Glomerular visceral epithelial cell (primary cell): ENCODE measurements around the gene CCSER1.

Experiments used
- DNase-seq: peaks from one replicate; pipeline ENCODE4 v3.0.0-alpha.2; 2016; ENCODE audit errors: extremely low spot score

CCSER1 gene

DNA sequence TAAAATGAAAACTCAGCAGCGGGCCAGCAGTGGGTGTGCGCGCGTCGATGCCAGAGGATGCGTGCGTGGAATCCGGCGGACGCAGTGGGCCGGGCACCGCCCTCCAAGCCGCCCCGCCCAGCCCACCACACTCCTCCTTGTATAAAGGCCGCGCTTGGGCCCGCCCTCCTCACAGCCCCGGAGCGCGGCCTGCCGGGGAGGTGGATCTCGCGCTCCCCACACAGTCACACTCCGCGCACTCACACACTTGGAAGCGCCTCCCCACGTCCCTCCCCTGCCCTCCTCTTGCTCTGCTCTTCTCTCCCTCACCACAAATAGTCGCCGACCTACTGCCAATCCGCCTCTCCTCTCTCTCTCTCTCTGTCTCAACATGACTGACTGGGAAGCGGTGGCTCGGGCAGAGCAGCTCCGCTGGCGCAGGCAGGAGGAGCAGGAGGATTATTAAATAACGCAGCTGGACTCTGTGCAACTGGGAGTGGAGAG is at the start of gene CCSER1:
TSS of gene CCSER1 (plus strand) at position 172 of the 483 bp plus-strand sequence.
- peak; percentile 88 for DNase-seq

DNA sequence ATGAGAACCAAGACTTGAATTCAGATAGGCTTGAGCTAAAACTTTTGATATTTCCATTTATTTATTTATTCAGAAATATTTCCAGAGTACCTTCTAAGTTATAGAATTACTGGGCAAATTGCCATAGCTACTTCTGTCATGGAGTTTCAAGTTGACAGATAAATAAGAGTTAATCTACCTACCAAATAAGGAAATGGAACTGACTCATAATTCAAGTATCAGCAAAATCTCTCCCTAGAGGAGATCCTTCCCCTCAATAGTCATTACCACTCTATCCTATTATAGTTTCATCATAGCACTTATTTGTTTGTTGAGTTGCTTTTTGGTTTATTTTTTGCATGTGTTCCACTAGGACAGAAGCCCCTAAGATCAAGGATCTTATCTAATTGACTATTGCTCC is 48.8 kb upstream of the CCSER1 start:
- no peak for DNase-seq

DNA sequence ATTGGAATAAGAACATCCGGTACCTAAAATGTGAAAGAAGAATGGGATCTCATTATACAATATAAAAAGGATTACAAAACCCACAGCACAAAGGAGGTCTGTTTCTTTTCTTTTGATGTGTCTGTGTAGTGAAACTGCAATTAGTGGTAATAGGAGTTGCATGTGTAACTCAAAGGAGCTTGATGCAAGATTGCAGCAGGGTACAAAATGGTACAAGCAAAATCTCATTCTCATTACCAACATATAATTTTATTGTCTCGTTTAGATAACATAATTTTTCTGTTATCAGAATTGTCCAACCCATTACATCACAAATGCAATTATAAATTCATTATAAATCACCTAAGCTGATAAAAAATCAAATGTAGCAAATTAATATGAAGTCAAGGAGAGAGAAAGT is 47.1 kb upstream of the CCSER1 start:
- DNase-seq = no peak

DNA sequence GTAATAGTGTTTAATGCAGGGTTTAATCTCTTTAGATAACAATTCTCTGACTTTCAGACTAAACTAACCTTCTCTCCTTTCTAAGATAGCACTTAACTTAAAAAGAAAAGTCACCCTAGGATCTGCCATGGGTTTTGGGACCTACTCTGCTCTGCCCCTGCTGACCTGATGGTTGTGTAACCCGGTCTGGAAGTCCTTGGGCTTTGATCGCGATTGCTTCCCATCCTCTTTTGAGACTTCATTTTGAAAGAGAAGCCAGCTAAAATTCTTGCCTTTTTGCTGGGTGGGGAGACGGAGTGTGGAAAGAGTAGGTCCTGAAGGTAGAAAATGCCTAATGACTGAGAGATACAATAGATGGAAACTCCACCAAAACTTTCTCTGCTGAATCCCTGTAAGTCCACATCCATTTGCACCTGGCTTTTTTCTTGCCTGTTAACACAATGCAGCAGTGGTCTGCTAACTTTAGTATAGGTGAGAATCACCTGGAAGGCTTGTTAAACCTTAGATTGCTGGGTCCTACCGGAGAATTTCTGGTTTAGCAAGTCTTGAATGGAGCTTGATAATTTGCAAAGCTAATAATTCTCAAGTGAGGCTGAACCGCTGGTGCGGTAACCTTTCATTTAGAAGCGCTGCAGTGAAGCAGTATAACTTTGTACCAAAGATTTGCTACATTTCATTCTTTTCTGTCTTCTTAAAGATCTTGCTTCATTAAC is 45.6 kb upstream of the CCSER1 start:
- no peak for DNase-seq

DNA sequence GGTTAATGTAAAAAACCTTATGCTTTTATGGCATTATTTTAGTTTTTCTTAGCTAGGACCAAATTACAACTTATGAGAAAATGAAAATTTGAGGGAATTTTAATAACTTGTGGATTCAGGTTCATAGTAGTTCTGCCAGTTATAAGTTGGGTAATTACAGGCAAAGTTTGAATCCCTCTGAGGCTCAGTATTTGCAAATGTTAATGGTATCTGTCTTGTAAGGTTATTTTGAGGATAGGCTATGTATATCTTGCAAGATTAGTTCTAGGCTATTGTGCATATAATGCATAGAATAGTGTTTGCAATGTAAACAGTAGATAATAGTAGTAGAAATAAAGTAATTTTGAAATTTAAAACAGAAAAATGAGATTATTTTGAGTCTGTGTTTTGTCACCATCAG is 44.7 kb upstream of the CCSER1 start:
- DNase-seq = no peak

DNA sequence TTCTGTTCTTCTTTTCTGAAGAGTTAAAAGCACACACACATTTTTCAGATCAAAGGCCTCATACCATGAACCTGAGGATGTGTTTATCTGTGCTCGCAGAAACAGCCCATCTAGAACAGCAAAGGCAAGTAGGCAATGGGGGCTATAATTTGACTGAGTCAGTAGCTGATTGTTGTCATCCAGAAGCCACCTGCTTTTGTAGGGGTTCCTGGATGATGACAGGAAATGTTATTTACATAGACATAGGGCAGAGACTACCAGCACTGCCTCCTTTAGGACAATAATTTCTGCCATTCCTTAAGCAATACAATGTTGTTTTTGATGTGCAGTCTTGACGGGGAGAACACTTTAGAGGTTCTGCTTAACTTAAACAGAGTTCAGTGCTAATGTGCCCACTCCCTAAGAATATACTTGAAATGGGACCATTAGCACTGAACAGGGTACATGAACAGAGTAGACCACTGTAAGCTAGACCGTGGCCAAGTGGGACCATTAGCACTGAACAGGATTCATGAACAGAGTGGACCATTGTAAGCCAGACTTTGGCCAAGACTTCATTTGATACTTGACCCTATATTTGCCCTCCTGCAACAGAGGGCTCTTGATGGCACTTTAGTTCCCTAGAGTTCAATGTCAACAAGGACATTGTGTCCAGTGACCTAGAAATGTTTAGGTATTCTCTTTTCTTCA is 42.8 kb upstream of the CCSER1 start:
- no peak for DNase-seq

DNA sequence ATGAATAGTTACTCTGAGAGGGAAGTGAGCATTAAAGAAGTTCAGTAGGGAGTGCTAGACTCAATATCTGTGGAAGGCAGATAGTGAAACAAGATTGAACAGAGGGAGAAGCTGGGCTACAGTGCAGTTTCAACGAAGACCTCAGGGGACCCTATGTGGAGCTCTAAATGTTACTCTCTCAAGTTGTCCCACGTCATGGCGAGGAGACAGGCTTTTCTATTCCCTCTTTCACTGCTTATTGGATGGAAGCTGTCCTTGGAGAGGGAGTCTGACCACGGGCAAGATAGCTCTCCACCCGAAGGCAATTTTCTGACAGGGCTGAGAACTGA is 42.3 kb upstream of the CCSER1 start:
- no peak for DNase-seq

DNA sequence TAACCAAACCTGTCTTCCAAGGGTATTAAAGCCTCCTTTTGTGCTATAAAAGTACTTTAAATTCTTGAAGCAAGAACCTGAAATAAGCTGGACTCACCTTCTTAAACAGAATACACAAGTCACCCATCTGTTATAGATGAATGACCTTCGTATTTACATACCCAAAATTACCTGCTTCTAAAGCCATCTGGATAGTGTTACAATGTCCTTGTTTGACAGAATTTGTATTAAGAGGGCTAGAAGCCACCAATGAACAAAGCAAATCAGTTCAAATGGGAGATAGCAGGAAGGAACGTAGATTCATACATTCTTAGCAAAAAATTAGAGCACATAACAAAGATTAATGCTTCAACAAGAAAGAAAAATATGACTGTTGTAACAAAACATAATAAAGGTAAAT is 33.7 kb upstream of the CCSER1 start:
- DNase-seq = no peak

DNA sequence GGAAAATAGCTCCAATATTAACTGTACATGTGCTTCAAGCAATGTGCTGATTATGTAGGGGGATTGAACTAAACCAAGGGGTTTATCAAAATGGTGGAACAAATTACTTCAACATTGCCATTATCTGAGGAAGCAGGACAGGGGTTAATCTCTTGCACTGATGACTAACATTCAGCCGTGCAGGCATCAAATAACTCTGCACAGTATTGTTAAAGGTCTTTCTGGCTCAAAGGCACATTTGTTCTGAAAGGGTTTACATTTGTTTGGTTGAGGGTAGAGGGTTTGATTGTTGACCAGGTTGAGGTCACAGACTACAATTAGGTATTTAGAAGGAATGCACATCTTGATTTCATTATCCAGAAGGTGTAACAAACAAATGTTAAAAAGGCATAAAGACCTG is 32.2 kb upstream of the CCSER1 start:
- no peak for DNase-seq

DNA sequence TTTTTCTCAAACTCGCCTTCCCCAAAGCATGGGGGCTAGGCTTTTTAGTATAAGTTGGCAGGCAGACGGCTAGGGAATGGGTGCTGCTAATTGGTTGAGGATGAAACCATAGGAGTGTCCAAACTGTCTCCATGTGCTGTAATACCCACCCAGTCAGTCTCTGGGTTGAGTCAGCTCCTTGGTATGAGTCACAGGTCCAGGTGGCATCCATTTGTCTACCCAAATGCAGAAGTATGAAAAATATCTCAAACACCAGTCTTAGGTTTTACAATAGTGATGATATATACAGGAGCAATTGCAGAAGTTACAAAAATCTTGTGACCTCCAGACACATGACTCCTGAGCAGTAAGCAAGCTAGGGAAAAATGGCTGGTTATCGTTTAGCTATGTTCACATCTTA is 27.4 kb upstream of the CCSER1 start:
- DNase-seq = peak; percentile 39

DNA sequence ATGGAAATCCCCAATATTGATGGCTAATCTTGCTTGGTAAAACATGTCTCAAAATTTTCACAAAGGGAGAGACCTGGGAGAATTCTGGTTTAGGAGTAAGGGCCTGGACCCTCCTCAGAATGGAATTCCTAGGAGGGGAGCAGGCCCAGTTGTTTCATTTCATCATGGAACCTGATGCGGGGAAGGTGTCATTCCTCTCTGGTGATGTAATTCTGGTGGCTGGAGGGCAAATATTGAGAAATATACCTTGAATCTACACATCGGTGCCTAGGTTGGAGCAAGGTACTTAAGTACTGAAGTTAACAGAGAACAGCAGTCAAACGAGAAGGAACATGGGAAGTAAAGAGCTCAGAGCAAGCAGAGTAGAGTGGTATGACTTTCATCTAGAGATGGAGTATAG is 23.2 kb upstream of the CCSER1 start:
- no peak for DNase-seq

DNA sequence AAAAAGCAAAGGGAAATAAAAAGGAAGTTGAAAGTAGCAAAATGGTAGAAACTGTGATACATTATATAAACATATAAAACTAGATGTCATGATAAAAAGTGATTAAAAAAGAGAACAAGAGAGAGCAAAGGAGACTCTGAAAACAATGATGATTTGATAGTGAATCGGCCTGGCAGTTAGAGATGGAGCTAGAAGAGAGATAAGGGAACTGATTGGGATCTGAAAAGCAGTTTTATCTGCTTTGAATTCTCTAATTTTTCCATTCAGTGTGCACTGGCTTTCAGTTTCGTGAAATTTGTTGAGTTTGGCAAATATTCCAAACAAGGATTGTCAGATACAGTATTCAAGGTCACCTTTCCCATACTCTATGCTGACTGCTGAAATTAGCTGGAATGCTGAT is 21.9 kb upstream of the CCSER1 start:
- no peak for DNase-seq

DNA sequence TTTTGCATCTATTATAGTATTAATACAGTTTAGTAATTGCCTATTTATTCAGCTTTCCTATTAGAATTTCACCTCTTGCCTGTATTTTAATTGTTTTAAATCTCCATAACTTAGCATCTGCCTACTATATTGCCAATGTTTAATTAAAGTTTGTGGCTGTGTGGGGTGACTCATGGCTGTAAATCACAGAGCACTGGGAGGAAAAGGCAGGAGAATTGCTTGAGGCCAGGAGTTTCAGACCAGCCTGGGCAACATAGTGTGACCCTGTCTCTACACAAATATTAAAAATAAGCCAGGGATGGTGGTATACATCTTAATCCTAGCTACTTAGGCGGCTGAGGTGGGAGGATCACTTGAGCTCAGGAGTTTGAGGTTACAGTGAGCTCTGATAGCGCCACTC is 14.5 kb upstream of the CCSER1 start:
- no peak for DNase-seq

DNA sequence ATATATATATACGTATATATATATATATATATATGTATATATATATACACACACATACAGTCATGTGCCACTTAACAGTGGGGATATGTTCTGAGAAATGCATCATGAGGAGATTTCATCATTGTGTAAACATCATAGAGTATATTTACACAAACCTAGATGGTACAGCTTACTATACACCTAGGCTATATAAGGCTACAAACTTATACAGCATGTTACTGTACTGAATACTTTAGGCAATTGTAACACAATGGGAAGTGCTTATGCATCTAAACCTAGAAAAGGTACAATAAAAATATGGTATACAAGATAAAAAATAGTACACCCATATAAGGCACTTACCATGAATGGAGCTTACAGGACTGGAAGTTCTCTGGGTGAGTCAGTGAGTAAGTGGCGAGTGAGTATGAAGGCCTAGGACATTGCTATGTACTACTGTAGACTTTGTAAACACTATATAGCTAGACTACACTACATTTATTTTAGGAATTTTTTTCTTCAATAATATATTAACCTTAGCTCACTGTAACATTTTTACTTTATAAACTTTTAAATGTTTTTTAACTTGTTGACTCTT is 13.2 kb upstream of the CCSER1 start:
- DNase-seq = no peak

DNA sequence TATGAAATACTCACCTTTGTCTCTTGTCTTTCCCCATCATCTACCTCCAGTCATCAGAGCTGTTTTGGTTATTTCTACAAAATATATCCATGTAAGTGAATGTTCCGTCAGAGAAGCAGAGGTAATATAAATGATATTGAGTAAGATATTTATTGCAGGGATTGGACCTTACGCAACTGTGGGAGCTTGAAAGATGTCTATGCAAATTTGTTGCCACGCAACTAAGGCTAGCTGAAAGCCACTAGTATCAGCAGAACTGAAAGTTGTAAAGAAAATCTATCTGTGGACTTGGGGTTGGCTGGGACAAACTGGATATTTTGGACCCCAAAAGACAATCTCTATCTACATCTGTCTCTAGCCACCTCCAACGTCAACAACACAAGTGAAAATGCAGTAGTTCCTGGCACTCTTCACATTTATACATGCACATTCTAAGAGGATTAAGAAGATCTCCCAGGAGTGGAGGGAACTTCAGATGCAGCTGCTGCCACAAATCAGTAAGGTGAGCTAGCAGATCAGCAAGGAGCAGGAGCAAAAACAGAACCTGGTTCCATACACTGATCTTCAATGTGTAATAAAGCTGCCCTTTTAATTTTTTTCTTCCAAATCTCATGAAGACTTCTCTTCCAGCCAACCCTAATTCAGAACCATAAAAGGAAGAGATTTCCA is 8.5 kb upstream of the CCSER1 start:
- DNase-seq = no peak

DNA sequence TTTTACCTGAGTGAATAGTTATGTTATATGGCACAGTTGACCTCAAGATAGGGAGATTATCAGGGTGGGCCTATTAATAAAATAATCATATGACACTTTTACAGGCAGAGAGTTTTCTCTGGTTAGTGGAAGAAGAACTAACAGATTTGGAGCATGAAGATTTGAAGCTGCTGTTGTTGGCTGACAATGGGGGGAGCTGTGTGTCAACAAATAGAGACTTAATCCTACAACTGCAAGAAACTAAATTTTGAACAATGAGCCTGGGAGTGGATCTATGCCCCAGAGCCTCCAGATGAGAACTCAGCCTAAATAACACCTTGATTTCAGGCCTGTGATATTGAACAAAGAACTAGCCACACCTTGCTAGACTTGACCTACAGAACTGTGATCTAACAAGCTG is 7.2 kb upstream of the CCSER1 start:
- no peak for DNase-seq

DNA sequence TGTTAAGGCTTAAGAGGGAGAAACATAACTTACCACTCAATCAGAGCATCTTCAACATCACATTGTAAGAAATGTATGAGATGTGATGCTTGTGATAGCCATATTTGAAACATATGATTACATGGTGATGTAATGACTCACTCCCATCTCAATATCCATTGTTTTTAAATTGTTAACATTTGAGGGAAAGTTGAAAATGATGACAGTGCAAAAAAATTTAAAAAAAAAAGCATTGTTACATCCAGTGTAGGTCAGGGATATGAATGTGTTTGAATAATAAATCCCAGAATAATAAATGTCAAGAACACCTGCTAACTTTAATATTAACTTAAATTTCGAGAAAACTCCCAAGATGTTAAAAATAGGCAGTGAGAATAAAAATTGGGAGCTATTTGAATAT is 6.4 kb upstream of the CCSER1 start:
- DNase-seq = no peak

DNA sequence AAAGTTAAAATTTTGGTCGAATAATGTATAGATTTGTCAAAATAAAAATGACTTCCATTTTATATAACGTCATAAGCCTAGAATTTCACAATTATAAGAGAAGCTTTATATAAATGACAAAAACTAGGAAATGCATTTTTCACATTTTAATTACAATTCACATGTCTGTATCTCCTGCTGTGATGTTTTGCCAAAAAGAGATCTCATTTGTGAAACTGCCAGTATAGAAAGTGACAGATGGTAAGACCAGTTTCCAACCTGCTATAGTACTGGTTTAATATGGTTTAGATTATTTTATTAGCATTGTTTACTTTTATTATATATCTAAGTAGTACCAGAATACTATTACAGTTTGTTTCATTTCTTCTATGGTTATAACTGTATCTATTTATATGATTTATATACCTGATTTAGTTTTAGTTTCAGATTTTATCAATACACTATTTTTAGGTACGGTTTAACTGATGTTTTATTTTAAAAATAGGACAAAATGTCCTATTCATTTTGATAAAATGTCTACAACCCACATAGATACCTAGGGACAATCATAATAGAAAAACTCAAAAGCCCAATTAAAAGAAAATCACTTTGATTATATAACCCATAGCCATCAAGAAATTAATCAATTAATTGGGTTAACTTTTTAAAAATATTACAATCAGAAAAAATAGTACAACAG is 5.4 kb upstream of the CCSER1 start:
- DNase-seq = no peak

DNA sequence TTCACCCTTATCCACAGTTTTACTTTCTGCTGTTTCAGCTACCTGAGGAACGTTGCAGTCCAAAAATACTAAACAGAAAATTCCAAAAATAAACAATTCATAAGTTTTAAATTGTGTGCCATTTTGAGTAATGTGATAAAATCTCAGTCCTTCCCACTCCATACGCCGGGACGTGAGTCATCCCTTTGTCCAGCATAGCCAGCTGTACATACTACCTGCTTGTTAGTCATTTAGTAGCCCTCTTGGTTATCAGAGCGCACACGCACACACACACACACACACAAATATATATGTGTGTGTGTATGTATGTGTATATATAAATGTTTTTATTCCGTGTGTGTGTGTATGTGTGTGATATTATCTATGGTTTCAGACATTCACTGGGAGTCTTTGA is 4.8 kb upstream of the CCSER1 start:
- peak; percentile 49 for DNase-seq

DNA sequence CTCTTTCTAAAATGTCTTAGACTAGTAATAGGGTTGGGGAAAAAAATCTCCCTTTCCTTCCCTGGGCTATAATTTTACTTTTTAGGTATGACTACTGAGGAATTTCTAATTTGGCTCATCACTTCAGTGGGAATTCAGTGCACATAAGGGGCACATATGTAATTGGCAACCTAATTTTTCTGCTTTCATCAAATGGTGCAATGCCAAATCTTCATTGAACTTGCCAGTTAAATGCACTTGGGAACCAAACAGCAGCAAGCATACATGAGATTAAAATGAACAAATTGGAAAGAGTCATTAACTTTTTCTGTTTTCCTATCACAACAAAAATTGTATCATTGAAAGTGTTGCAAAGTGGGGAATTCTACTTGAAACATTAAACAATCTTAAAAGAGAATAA is 2.9 kb upstream of the CCSER1 start:
- DNase-seq = no peak

DNA sequence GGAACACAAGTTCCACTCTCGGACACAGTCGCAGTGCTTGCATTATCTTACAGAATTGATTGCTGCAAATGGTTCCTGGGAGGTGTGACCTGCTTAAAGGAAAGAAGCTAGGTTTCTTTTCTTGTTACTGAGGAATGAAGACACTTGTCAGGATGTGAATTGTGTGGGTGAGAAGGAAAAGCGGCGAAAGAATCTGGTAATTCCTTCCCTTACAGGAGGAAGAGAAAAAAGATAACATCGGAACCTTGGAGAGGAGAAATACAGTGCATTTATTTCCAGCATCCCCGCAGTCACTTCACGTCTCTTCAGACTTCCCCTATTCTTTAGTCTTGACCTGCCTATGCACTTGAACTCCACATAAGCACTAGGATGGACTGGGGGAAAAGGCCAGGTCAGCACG is 389 bp upstream of the CCSER1 start:
- no peak for DNase-seq

DNA sequence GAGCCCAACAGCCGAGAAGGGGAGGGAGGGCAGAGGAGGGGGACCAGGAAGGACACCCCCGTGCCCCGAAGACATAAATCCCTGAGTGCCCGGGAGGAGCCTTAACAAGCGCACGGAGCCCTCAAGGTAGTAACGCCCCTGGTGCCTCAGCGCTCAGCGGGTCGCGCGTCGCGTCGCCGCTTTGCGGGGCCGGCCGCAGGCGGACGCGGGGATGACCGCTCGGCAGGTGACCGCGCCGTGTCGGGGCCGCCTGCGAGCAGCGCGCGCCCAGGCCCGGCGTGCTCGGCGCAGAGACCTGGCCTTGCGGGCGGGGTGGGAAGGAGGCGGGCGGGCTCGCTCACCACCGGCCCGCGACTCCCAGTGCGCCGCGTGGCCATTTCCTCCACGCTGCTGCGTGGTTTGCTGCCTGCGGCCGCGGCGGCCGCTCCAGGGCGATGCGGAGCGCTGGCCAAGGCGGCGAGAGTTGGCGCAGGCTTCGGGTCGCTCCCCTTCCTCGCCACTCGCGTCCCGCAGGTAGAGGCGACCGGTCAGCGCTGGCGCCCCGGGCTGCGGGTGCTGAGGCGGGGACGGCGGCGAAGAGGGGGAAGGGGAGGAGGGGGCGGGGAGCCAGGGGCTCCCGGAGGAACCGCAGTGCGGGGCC is 632 bp downstream of the CCSER1 start:
- DNase-seq = peak; percentile 37
